Measurements from ENCODE around the gene ZNF652.
"Not testable (repeated sequence)": the region's sequence is repeated elsewhere in the genome, so short reads cannot be mapped to it uniquely, and the experiment has no call there.

The ZNF652 gene

GRCh38 chr17:49280918-49281317, 81.1 kb downstream of the ZNF652 start:
- Histone ChIP-seq H3K36me3 (ENCODE audit: insufficient read depth, low read length) (no peaks in the 10 kb centered on the region), H4K20me1 (ENCODE audit: insufficient read depth, low read length) (no peaks in the 10 kb centered on the region), H3K4me1 (ENCODE audit: insufficient read depth, low read length, severe bottlenecking) (no peaks in the 10 kb centered on the region), H3K27me3 (ENCODE audit: insufficient read depth, low read length) (no peaks in the 10 kb centered on the region), H3K9ac (ENCODE audit: low read length) (no peak overlapping the region), H3K79me2 (ENCODE audit: insufficient read depth, low read length) (no peaks in the 10 kb centered on the region), H2AFZ (ENCODE audit: low read length) (no peak overlapping the region), H3F3A (ENCODE audit: insufficient read depth, low read length) (no peaks in the 10 kb centered on the region), H3K4me2 (ENCODE audit: low read length) (no peak overlapping the region), H3K27ac (ENCODE audit: low read depth, low read length, poor library complexity, severe bottlenecking) (no peak overlapping the region), H3K9me3 (ENCODE audit: low read length) (no peaks in the 10 kb centered on the region), H3K4me3 (ENCODE audit: low read depth, low read length, poor library complexity, severe bottlenecking) (no peak overlapping the region), H3K9me2 (ENCODE audit: low read depth, low read length) (no peaks in the 10 kb centered on the region)
- TF ChIP-seq EZH2 (IDR thresholded peaks at IDR 0.05; ENCODE audit: borderline replicate concordance, low read length), result no peak
- TF ChIP-seq, protein P1, sequence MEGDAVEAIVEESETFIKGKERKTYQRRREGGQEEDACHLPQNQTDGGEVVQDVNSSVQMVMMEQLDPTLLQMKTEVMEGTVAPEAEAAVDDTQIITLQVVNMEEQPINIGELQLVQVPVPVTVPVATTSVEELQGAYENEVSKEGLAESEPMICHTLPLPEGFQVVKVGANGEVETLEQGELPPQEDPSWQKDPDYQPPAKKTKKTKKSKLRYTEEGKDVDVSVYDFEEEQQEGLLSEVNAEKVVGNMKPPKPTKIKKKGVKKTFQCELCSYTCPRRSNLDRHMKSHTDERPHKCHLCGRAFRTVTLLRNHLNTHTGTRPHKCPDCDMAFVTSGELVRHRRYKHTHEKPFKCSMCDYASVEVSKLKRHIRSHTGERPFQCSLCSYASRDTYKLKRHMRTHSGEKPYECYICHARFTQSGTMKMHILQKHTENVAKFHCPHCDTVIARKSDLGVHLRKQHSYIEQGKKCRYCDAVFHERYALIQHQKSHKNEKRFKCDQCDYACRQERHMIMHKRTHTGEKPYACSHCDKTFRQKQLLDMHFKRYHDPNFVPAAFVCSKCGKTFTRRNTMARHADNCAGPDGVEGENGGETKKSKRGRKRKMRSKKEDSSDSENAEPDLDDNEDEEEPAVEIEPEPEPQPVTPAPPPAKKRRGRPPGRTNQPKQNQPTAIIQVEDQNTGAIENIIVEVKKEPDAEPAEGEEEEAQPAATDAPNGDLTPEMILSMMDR (IDR thresholded peaks at IDR 0.05; ENCODE audit: low read length), result no peak

DNA sequence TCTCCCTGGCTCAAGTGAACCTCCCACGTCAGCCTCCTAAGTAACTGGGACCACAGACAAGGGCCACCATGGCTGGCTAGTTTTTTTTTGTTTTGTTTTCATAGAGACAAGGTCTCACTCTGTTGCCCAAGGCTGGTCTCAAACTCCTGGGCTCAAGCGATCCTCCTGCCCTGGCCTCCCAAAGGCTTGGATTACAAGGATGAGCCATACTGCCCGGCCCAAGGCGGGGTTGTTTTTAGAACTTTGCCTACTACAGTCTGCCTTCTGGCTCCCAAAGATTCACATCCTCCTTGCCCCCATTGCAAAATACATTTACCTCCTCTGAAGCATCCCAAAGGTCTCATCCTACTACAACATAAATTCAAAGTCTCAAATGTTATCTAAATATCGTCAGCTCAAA, 82.0 kb downstream of the ZNF652 start:
- Histone ChIP-seq H3K4me3 (ENCODE audit: low read depth, low read length, poor library complexity, severe bottlenecking) (no peak overlapping the region), H3K4me2 (ENCODE audit: low read length) (no peak overlapping the region), H3K9me3 (ENCODE audit: low read length) (no peaks in the 10 kb centered on the region), H4K20me1 (ENCODE audit: insufficient read depth, low read length) (no peaks in the 10 kb centered on the region), H3K36me3 (ENCODE audit: insufficient read depth, low read length) (no peaks in the 10 kb centered on the region), H2AFZ (ENCODE audit: low read length) (no peak overlapping the region), H3K27ac (ENCODE audit: low read depth, low read length, poor library complexity, severe bottlenecking) (no peak overlapping the region), H3K9ac (ENCODE audit: low read length) (no peak overlapping the region), H3K9me2 (ENCODE audit: low read depth, low read length) (no peaks in the 10 kb centered on the region), H3F3A (ENCODE audit: insufficient read depth, low read length) (no peaks in the 10 kb centered on the region), H3K27me3 (ENCODE audit: insufficient read depth, low read length) (no peaks in the 10 kb centered on the region), H3K4me1 (ENCODE audit: insufficient read depth, low read length, severe bottlenecking) (no peaks in the 10 kb centered on the region), H3K79me2 (ENCODE audit: insufficient read depth, low read length) (no peaks in the 10 kb centered on the region)
- TF ChIP-seq, protein P1 (IDR thresholded peaks at IDR 0.05; ENCODE audit: low read length), result no peak
- no peak for TF ChIP-seq EZH2 (IDR thresholded peaks at IDR 0.05; ENCODE audit: borderline replicate concordance, low read length)

GRCh38 chr17:49279263-49280015, 82.6 kb downstream of the ZNF652 start:
- not testable (repeated sequence) for H3K9me3 ChIP-seq (ENCODE audit: low read length); H3K27me3 ChIP-seq (ENCODE audit: insufficient read depth, low read length); H3K27ac ChIP-seq (ENCODE audit: low read depth, low read length, poor library complexity, severe bottlenecking); H3K9me2 ChIP-seq (ENCODE audit: low read depth, low read length); H3K79me2 ChIP-seq (ENCODE audit: insufficient read depth, low read length); H3K4me3 ChIP-seq (ENCODE audit: low read depth, low read length, poor library complexity, severe bottlenecking); H3F3A ChIP-seq (ENCODE audit: insufficient read depth, low read length); H3K4me2 ChIP-seq (ENCODE audit: low read length); H3K9ac ChIP-seq (ENCODE audit: low read length); H2AFZ ChIP-seq (ENCODE audit: low read length); H3K4me1 ChIP-seq (ENCODE audit: insufficient read depth, low read length, severe bottlenecking); H3K36me3 ChIP-seq (ENCODE audit: insufficient read depth, low read length); H4K20me1 ChIP-seq (ENCODE audit: insufficient read depth, low read length)

DNA sequence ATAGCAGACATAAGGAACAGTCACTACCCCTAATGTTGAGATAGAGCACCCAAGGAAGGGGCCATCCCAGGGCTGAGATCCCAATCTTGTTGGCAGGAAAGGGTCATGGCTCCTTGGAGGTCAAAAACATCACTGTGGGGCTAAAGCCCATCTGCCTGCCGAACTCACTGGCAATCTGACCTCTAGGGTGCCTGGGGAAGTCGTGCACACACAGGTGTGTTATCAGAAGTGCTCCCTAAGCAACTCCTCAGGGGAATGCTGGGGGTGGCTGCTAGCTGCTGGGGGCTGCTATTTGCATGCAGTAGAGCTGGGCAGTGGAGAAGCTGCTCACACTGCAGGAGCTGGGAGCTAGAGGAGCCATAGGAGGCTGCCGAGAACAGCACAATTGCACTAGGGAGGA, 84.0 kb downstream of the ZNF652 start:
- Histone ChIP-seq H3K4me3 (ENCODE audit: low read depth, low read length, poor library complexity, severe bottlenecking) (no peak overlapping the region), H3K9me3 (ENCODE audit: low read length) (no peaks in the 10 kb centered on the region), H3K9ac (ENCODE audit: low read length) (no peak overlapping the region), H3K27me3 (ENCODE audit: insufficient read depth, low read length) (0 out of 2 replicates have a peak, but pooled peaks cover 4% of the 10 kb centered on the region), H3K4me2 (ENCODE audit: low read length) (no peak overlapping the region), H4K20me1 (ENCODE audit: insufficient read depth, low read length) (no peaks in the 10 kb centered on the region), H3K27ac (ENCODE audit: low read depth, low read length, poor library complexity, severe bottlenecking) (no peak overlapping the region), H3K36me3 (ENCODE audit: insufficient read depth, low read length) (no peaks in the 10 kb centered on the region), H3K4me1 (ENCODE audit: insufficient read depth, low read length, severe bottlenecking) (no peaks in the 10 kb centered on the region), H3F3A (ENCODE audit: insufficient read depth, low read length) (no peaks in the 10 kb centered on the region), H3K9me2 (ENCODE audit: low read depth, low read length) (no peaks in the 10 kb centered on the region), H3K79me2 (ENCODE audit: insufficient read depth, low read length) (no peaks in the 10 kb centered on the region), H2AFZ (ENCODE audit: low read length) (no peak overlapping the region)
- TF ChIP-seq, protein P1 (IDR thresholded peaks at IDR 0.05; ENCODE audit: low read length), result no peak
- TF ChIP-seq EZH2 (IDR thresholded peaks at IDR 0.05; ENCODE audit: borderline replicate concordance, low read length), result no peak

All from OCI-LY1 (cell line).